Measurements from ENCODE around the gene CYLD. TPM values are rescaled to one million over a fixed set of nuclear protein-coding genes. Genes with fewer than 3 reads are reported as not detected.

CYLD gene
- total and polyA plus RNA-seq, 2 donors from 2014 or later, result 8.9 to 48.0 TPM

DNA sequence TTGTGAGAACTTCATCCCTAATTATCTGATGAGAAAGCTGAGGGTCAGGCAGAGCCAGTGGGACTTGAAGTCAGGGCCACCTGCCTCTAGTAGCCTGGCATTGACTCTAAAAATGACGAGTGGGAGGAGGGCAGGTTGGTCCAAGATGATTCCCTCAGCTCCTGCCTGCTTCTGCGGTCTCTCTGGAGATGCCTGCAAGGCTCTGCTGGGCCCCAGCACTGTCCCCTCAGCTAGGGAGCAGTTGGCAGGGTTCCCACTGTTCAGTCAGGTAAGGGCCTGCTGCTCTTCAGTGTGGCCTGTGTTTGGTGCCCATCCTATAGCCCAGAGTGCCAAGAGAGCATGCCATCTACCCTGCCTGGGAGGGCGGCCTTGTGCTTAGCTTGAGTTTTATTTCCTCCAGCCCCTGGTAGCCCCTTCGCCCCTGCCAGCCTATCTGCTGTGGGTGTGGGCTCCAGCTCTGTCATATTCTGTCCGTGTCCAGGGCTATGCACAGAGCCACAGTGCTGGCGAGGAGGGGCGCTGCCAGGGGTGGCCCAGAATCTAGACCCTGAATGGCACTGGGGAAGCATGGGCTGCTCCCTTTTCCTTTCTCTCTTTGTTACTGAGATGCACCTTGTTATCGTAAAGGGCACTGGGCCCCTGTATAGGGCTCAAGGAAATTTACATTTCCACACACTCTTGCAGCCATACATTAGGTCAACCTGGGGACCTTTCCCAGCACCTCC lies 68.5 kb downstream of the CYLD start:
- no peak for FAIRE-seq
- no peaks in the 10 kb centered on the region for H3K27me3 ChIP-seq (ENCODE audit: control insufficient read depth, insufficient read depth, low read length)

DNA sequence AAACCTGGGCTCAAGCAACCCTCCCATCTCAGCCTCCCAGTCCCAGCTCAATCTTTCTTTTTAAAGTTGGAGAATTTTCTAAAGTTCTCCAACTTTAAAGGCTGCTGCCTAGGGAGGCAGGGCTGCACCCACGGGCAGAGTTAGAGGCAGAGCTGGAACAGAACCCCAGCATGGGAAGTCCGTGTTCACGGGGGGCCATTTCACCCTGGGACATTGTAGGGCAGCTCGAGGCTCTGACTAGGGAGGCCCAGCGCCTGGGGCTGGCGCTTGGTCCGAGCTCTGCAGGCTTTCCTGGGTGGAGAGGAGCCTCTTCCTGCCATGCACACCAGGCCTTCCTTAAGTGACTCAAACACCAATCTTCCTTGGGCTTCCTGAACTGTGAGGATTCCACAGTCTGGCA lies 70.2 kb downstream of the CYLD start:
- no peak for DNase-seq
- H3K4me1 ChIP-seq (ENCODE audit: control insufficient read depth in 2 of 3, insufficient read depth in 2 of 3, low read depth in 1 of 3, low read length in 3 of 3), result no peaks in the 10 kb centered on the region
- H3K27ac ChIP-seq (ENCODE audit: low read depth in 2 of 2, low read length in 2 of 2), result no peak overlapping the region
- no peak overlapping the region for H3K9ac ChIP-seq (ENCODE audit: low read length in 3 of 3)
- no peaks in the 10 kb centered on the region for H3K27me3 ChIP-seq (ENCODE audit: control insufficient read depth, insufficient read depth, low read length)
- TF ChIP-seq, protein P1, sequence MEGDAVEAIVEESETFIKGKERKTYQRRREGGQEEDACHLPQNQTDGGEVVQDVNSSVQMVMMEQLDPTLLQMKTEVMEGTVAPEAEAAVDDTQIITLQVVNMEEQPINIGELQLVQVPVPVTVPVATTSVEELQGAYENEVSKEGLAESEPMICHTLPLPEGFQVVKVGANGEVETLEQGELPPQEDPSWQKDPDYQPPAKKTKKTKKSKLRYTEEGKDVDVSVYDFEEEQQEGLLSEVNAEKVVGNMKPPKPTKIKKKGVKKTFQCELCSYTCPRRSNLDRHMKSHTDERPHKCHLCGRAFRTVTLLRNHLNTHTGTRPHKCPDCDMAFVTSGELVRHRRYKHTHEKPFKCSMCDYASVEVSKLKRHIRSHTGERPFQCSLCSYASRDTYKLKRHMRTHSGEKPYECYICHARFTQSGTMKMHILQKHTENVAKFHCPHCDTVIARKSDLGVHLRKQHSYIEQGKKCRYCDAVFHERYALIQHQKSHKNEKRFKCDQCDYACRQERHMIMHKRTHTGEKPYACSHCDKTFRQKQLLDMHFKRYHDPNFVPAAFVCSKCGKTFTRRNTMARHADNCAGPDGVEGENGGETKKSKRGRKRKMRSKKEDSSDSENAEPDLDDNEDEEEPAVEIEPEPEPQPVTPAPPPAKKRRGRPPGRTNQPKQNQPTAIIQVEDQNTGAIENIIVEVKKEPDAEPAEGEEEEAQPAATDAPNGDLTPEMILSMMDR (IDR thresholded peaks at IDR 0.05; ENCODE audit: borderline replicate concordance, extremely low read depth, insufficient read depth), result no peak
- H3K9me3 ChIP-seq (ENCODE audit: control insufficient read depth in 2 of 3, insufficient read depth in 1 of 3, low read length in 3 of 3), result no peaks in the 10 kb centered on the region
- H3K36me3 ChIP-seq (ENCODE audit: control insufficient read depth in 2 of 3, insufficient read depth in 3 of 3, low read length in 3 of 3), result no peaks in the 10 kb centered on the region
- intact Hi-C loops (cut with DNase I), result no loop called here
- FAIRE-seq, result no peak
- no peak overlapping the region for H3K4me3 ChIP-seq (ENCODE audit: low read length in 3 of 3)

More for the DNA sequence above, 68.5 kb downstream of the CYLD start:
- intact Hi-C loops (cut with DNase I), result no loop called here
- H3K4me1 ChIP-seq (ENCODE audit: control insufficient read depth in 2 of 3, insufficient read depth in 2 of 3, low read depth in 1 of 3, low read length in 3 of 3), result peaks cover 0 to 2% (median 2%) of the 10 kb centered on the region in 3 donors
- no peak for DNase-seq
- H3K36me3 ChIP-seq (ENCODE audit: control insufficient read depth in 2 of 3, insufficient read depth in 3 of 3, low read length in 3 of 3), result no peaks in the 10 kb centered on the region
- H3K9me3 ChIP-seq (ENCODE audit: control insufficient read depth in 2 of 3, insufficient read depth in 1 of 3, low read length in 3 of 3), result no peaks in the 10 kb centered on the region
- no peak overlapping the region for H3K4me3 ChIP-seq (ENCODE audit: low read length in 3 of 3)
- TF ChIP-seq, protein P1 (IDR thresholded peaks at IDR 0.05; ENCODE audit: borderline replicate concordance, extremely low read depth, insufficient read depth), result no peak
- H3K9ac ChIP-seq (ENCODE audit: low read length in 3 of 3), result no peak overlapping the region
- no peak overlapping the region for H3K27ac ChIP-seq (ENCODE audit: low read depth in 2 of 2, low read length in 2 of 2)

DNA sequence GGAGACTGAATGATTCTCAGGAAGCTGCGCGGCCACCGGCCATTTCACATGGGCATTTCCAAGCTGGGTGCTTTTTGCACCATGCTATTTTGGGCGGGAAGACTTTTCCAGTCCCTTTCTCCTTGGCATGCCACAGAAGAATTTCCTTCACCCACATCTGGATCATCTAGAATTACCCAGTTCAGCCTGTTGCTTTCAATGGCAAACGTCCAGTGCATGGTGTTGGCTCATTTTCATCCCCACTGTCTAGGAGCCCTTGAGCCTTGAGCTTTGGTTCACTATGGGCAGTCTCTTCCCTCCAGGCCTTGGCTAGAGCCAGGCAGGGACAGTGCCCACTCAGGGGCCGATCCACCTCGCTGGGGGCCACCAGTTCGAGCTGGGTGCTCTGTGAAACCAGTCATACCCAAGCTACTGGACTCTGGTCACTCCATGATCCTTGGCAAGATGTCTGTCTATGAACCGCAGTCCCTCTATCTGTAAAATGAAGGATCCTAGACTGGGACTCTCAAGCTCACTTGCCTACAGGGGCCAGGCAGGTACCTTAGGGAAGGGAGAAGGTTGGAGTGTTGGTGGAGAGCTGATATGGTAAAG lies 71.1 kb downstream of the CYLD start:
- DNase-seq (no peak), FAIRE-seq (no peak)
- no peak overlapping the region for H3K27ac ChIP-seq (ENCODE audit: low read depth in 2 of 2, low read length in 2 of 2)
- H3K4me3 ChIP-seq (ENCODE audit: low read length in 3 of 3), result no peak overlapping the region
- intact Hi-C loops (cut with DNase I), result no loop called here
- no peaks in the 10 kb centered on the region for H3K36me3 ChIP-seq (ENCODE audit: control insufficient read depth in 2 of 3, insufficient read depth in 3 of 3, low read length in 3 of 3)
- H3K9ac ChIP-seq (ENCODE audit: low read length in 3 of 3), result no peak overlapping the region
- no peaks in the 10 kb centered on the region for H3K27me3 ChIP-seq (ENCODE audit: control insufficient read depth, insufficient read depth, low read length)
- TF ChIP-seq, protein P1 (IDR thresholded peaks at IDR 0.05; ENCODE audit: borderline replicate concordance, extremely low read depth, insufficient read depth), result no peak
- no peaks in the 10 kb centered on the region for H3K4me1 ChIP-seq (ENCODE audit: control insufficient read depth in 2 of 3, insufficient read depth in 2 of 3, low read depth in 1 of 3, low read length in 3 of 3)
- no peaks in the 10 kb centered on the region for H3K9me3 ChIP-seq (ENCODE audit: control insufficient read depth in 2 of 3, insufficient read depth in 1 of 3, low read length in 3 of 3)
